ENCODE measurements around the gene ADRB2.
"Not testable (repeated sequence)": the region's sequence is repeated elsewhere in the genome, so short reads cannot be mapped to it uniquely, and the experiment has no call there.

DNA sequence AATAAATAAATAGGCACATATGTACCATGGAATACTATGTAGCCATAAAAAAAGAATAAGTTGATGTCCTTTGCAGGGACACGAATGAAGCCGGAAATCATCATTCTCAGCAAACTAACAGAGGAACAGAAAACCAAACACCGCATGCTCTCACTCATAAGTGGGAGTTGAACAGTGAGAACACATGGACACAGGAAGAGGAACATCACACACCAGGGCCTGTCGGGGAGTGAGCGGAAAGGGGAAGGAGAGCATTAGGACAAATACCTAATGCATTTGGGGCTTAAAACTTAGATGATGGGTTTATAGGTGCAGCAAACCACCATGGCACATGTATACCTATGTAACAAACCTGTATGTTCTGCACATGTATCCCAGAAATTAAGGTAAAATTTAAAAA is 51.0 kb downstream of the ADRB2 start:
- TF ChIP-seq, protein P1, sequence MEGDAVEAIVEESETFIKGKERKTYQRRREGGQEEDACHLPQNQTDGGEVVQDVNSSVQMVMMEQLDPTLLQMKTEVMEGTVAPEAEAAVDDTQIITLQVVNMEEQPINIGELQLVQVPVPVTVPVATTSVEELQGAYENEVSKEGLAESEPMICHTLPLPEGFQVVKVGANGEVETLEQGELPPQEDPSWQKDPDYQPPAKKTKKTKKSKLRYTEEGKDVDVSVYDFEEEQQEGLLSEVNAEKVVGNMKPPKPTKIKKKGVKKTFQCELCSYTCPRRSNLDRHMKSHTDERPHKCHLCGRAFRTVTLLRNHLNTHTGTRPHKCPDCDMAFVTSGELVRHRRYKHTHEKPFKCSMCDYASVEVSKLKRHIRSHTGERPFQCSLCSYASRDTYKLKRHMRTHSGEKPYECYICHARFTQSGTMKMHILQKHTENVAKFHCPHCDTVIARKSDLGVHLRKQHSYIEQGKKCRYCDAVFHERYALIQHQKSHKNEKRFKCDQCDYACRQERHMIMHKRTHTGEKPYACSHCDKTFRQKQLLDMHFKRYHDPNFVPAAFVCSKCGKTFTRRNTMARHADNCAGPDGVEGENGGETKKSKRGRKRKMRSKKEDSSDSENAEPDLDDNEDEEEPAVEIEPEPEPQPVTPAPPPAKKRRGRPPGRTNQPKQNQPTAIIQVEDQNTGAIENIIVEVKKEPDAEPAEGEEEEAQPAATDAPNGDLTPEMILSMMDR (conservative IDR thresholded peaks at IDR 0.05; ENCODE audit: low read length), result not testable (repeated sequence)
- not testable (repeated sequence) for TF ChIP-seq EZH2phosphoT487 (IDR thresholded peaks at IDR 0.05; ENCODE audit: borderline replicate concordance, low read depth, low read length)
